GM12878 (cell line): ENCODE measurements around the gene INCA1. TPM values are rescaled to one million over a fixed set of nuclear protein-coding genes. Genes with fewer than 3 reads are reported as not detected.

ENCODE experiments used
- ESRRA ChIP-seq: IDR thresholded peaks from 2 replicates; pipeline ENCODE4 v1.6.1; 2012; ENCODE audit warnings: mild to moderate bottlenecking, low read length, improper control_type of control experiment
- FOS ChIP-seq: IDR thresholded peaks from 3 replicates; pipeline ENCODE4 v1.6.1; 2011; ENCODE audit warnings: borderline replicate concordance; ENCODE audit not compliant: insufficient read length; ENCODE audit errors: extremely low read depth
- IKZF2 ChIP-seq, 2 experiments: fragments of 450-650 bp; IDR thresholded peaks; 2 replicates each; pipeline ENCODE4 v1.6.1; 2017; ENCODE audit warnings: mild to moderate bottlenecking in 2 of 2, moderate library complexity in 2 of 2
- POLR2A ChIP-seq: IDR thresholded peaks from 2 replicates; pipeline ENCODE4 v1.6.1; 2011; ENCODE audit warnings: low read depth, mild to moderate bottlenecking, low read length
- RBBP5 ChIP-seq: fragments of 200-600 bp; sonication (generic); conservative IDR thresholded peaks from 2 replicates; pipeline ENCODE4 v1.6.1; 2016
- SREBF1 ChIP-seq: IDR thresholded peaks from 2 replicates; pipeline ENCODE4 v1.6.1; 2012; ENCODE audit warnings: mild to moderate bottlenecking, low read length
- ZNF274 ChIP-seq: IDR thresholded peaks from one replicate; pipeline ENCODE4 v1.8.0; 2011; ENCODE audit not compliant: insufficient read length, insufficient read depth
- ZNF592 ChIP-seq: fragments of 450-650 bp; IDR thresholded peaks from 2 replicates; pipeline ENCODE4 v1.6.1; 2017; ENCODE audit warnings: mild to moderate bottlenecking, moderate library complexity
- ZNF687 ChIP-seq: fragments of 450-650 bp; IDR thresholded peaks from 2 replicates; pipeline ENCODE4 v1.6.1; 2017; ENCODE audit warnings: mild to moderate bottlenecking, moderate library complexity
- polyA plus RNA-seq, 11 experiments: library from polyadenylated mRNA; depleted of rRNA in 4 of 11; unstranded in 6 of 11; stranded (reverse) in 5 of 11; fragments of >200 nt; fragmentation: Nextera tagmentation in 4 of 11; fragmentation: Illumina TruSeq in 1 of 11; extraction: Ambion mirVana in 4 of 11; extraction: Trizol in 1 of 11; gene quantifications; 1 replicate in 1 of 11; 2 replicates in 10 of 11; pipeline versions ENCODE4 v1.2.1 to v1.2.3, GENCODE V29; 2011 to 2016; ENCODE audit warnings: inconsistent platforms in 2 of 11, missing spikeins in 2 of 11, low read depth in 1 of 11
- total RNA-seq, 4 experiments: library from RNA; depleted of rRNA in 3 of 4; stranded (reverse); fragments of >200 nt in 3 of 4; fragmentation: Illumina TruSeq in 1 of 4; extraction: Trizol in 1 of 4; gene quantifications; 2 replicates each; pipeline versions ENCODE4 v1.2.1 to v1.2.3, GENCODE V29; 2013 to 2021

Gene INCA1
- total and polyA plus RNA-seq, 10 of the 15 experiments (the other 5 are each of a cell fraction or from before 2014, with no cell fraction given) = 0.19 to 1.8 (median 0.45) TPM

- TF ChIP-seq ZNF592 (no peak), ESRRA (no peak), ZNF274 (no peak), RBBP5 (no peak), FOS (no peak), ZNF687 (no peak), POLR2A (peak; percentile 83), IKZF2 (IDR thresholded peaks at IDR 0.05) (0 out of 4 replicates have a peak, but pooled peaks of 1 of the 2 experiments have one; percentile 15), SREBF1 (no peak)
- TF ChIP-seq, all 136 proteins: peak for 35
Observed at GRCh38 chr17:4949321-4950074, 47.8 kb downstream of the INCA1 start (continued).
